ENCODE data around the gene COX11.

DNA sequence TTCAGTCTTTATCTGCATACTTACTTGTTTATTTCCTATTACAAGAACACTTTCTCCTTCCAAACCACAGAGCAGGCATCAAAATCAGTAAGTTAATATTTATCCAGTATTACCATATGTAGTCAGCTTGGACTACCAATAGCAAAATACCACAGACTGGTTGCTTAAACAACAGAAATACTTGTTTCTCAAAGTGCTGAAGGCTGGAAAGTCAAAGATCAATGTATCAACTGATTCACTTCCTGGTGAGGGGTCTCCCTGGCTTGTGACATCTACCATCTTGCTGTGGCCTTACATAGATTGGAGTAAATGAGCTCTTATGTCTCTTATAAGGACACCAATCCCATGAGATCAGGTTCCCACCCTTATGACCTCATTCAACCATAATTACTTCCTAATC, 2.7 kb upstream of the COX11 start:
- TF ChIP-seq, protein P1, sequence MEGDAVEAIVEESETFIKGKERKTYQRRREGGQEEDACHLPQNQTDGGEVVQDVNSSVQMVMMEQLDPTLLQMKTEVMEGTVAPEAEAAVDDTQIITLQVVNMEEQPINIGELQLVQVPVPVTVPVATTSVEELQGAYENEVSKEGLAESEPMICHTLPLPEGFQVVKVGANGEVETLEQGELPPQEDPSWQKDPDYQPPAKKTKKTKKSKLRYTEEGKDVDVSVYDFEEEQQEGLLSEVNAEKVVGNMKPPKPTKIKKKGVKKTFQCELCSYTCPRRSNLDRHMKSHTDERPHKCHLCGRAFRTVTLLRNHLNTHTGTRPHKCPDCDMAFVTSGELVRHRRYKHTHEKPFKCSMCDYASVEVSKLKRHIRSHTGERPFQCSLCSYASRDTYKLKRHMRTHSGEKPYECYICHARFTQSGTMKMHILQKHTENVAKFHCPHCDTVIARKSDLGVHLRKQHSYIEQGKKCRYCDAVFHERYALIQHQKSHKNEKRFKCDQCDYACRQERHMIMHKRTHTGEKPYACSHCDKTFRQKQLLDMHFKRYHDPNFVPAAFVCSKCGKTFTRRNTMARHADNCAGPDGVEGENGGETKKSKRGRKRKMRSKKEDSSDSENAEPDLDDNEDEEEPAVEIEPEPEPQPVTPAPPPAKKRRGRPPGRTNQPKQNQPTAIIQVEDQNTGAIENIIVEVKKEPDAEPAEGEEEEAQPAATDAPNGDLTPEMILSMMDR (IDR thresholded peaks at IDR 0.05; ENCODE audit: borderline replicate concordance, extremely low read depth, low read length, poor library complexity, severe bottlenecking): no peak
- no peak for TF ChIP-seq EZH2 (IDR thresholded peaks at IDR 0.05; ENCODE audit: borderline replicate concordance, low read depth, low read length, severe bottlenecking)

Measured in DND-41 (cell line).